ENCODE measurements around the gene MYO1E.

MYO1E gene

DNA sequence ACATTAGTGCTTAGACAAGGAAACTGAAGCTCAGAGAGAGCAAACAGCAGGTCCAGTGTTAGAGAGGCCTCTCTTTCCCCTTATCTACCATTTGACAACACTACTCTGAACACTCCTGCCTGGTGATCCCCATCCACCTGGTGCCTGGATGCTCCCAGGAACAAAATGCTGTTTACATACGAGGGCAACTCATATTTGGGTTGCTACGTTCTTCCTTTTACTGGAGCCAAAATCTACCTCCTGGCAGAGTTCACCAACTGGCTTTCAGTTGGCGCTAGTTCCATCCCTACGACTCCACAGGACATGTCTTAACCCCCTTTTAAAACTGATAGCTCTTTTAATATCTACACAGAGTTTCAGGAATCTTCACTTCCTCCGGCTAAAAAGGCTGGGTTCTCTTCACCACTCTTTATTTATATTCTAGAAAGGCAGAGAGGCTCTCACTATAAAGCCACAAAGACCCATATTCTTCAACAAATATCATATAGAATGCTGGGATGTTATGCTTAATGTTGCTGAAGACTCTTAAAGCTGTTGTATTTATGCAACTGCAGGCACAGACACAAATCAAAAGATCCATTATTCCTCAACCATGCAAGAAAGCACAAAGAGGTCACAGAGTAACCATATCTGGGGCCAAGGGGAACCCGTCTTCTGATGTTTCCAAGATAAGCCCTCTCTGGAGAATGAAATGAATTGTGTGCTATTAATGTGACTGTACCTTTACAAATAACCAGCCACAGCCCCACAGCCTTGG is 219.8 kb downstream of the MYO1E start:
- H3K4me1 ChIP-seq (ENCODE audit: control insufficient read depth, low read length), result no peaks in the 10 kb centered on the region
- no peaks in the 10 kb centered on the region for H3K27me3 ChIP-seq (ENCODE audit: control insufficient read depth, low read length)
- no peaks in the 10 kb centered on the region for H3K9me2 ChIP-seq (replicated peaks; ENCODE audit: control insufficient read depth, low read length)
- H3K4me3 ChIP-seq (ENCODE audit: low read length), result no peak overlapping the region
- H3K79me2 ChIP-seq (ENCODE audit: control insufficient read depth, low read length), result no peaks in the 10 kb centered on the region
- H3K9me3 ChIP-seq (ENCODE audit: control insufficient read depth, insufficient read depth, low read length), result no peaks in the 10 kb centered on the region
- no peaks in the 10 kb centered on the region for H3F3A ChIP-seq (ENCODE audit: control insufficient read depth, insufficient read depth)
- H3K36me3 ChIP-seq (ENCODE audit: control insufficient read depth, low read length), result peaks cover 34% of the 10 kb centered on the region
- no peak overlapping the region for H3K27ac ChIP-seq (ENCODE audit: low read depth, low read length)
- TF ChIP-seq EZH2phosphoT487 (IDR thresholded peaks at IDR 0.05; ENCODE audit: borderline replicate concordance, low read length), result no peak
- TF ChIP-seq CTCF (IDR thresholded peaks at IDR 0.05; ENCODE audit: low read depth, low read length, poor library complexity, severe bottlenecking), result no peak
- H3K4me2 ChIP-seq (ENCODE audit: low read length), result no peak overlapping the region
- H4K20me1 ChIP-seq (ENCODE audit: control insufficient read depth, insufficient read depth, low read depth, low read length), result no peaks in the 10 kb centered on the region

GRCh38 chr15:59150185-59150584 is 222.5 kb downstream of the MYO1E start:
- Histone ChIP-seq H3K36me3 (ENCODE audit: control insufficient read depth, low read length) (peaks cover 42% of the 10 kb centered on the region), H4K20me1 (ENCODE audit: control insufficient read depth, insufficient read depth, low read depth, low read length) (no peaks in the 10 kb centered on the region), H3K4me3 (ENCODE audit: low read length) (no peak overlapping the region), H3K9me3 (ENCODE audit: control insufficient read depth, insufficient read depth, low read length) (no peaks in the 10 kb centered on the region), H3K79me2 (ENCODE audit: control insufficient read depth, low read length) (no peaks in the 10 kb centered on the region), H3K27ac (ENCODE audit: low read depth, low read length) (no peak overlapping the region), H3K9me2 (replicated peaks; ENCODE audit: control insufficient read depth, low read length) (no peaks in the 10 kb centered on the region), H3K4me1 (ENCODE audit: control insufficient read depth, low read length) (no peaks in the 10 kb centered on the region), H3F3A (ENCODE audit: control insufficient read depth, insufficient read depth) (no peaks in the 10 kb centered on the region), H3K4me2 (ENCODE audit: low read length) (no peak overlapping the region), H3K27me3 (ENCODE audit: control insufficient read depth, low read length) (no peaks in the 10 kb centered on the region)
- TF ChIP-seq EZH2phosphoT487 (IDR thresholded peaks at IDR 0.05; ENCODE audit: borderline replicate concordance, low read length) (no peak), CTCF (IDR thresholded peaks at IDR 0.05; ENCODE audit: low read depth, low read length, poor library complexity, severe bottlenecking) (no peak)

GRCh38 chr15:59148153-59148833 is 224.4 kb downstream of the MYO1E start:
- TF ChIP-seq EZH2phosphoT487 (IDR thresholded peaks at IDR 0.05; ENCODE audit: borderline replicate concordance, low read length), result no peak
- TF ChIP-seq CTCF (IDR thresholded peaks at IDR 0.05; ENCODE audit: low read depth, low read length, poor library complexity, severe bottlenecking), result no peak
- Histone ChIP-seq H3K4me2 (ENCODE audit: low read length) (no peak overlapping the region), H3K27ac (ENCODE audit: low read depth, low read length) (no peak overlapping the region), H3K79me2 (ENCODE audit: control insufficient read depth, low read length) (no peaks in the 10 kb centered on the region), H3K36me3 (ENCODE audit: control insufficient read depth, low read length) (peaks cover 40% of the 10 kb centered on the region), H3F3A (ENCODE audit: control insufficient read depth, insufficient read depth) (no peaks in the 10 kb centered on the region), H3K4me1 (ENCODE audit: control insufficient read depth, low read length) (no peaks in the 10 kb centered on the region), H3K27me3 (ENCODE audit: control insufficient read depth, low read length) (no peaks in the 10 kb centered on the region), H3K9me3 (ENCODE audit: control insufficient read depth, insufficient read depth, low read length) (no peaks in the 10 kb centered on the region), H3K4me3 (ENCODE audit: low read length) (no peak overlapping the region), H3K9me2 (replicated peaks; ENCODE audit: control insufficient read depth, low read length) (no peaks in the 10 kb centered on the region), H4K20me1 (ENCODE audit: control insufficient read depth, insufficient read depth, low read depth, low read length) (no peaks in the 10 kb centered on the region)
